ENCODE measurements around the gene C1QL2. TPM values are rescaled to one million over a fixed set of nuclear protein-coding genes. Genes with fewer than 3 reads are reported as not detected.

The C1QL2 gene
- total and polyA plus RNA-seq, 12 donors = not detected

- no peak for DNase-seq
- no peaks in the 10 kb centered on the region for H3K9me3 ChIP-seq (replicated peaks in 1 of 3)
- intact Hi-C loops (cut with DNase I) = loop anchor here in 1 of 2 donors (10.0 kb wide), 1 partner anchor 290 kb away; no protein-coding TSS in a partner anchor
- no peak overlapping the region for H3K27ac ChIP-seq
- H3K27me3 ChIP-seq = no peaks in the 10 kb centered on the region
- no peaks in the 10 kb centered on the region for H3K36me3 ChIP-seq (replicated peaks in 1 of 2)
- TF ChIP-seq CTCF (IDR thresholded peaks at IDR 0.05) (no peak), POLR2A (IDR thresholded peaks at IDR 0.05) (no peak)
- 75 to 80% (median 77%) methylated on average over 5 to 6 of the region's 6 CpGs for WGBS, 4 donors
- no peak overlapping the region for H3K4me3 ChIP-seq
- no peaks in the 10 kb centered on the region for H3K4me1 ChIP-seq (replicated peaks in 1 of 2)
These were observed 16.4 kb upstream of the C1QL2 start for GRCh38 chr2:119174993-119175347.

- intact Hi-C loops (cut with DNase I) = loop anchor here in 1 of 2 donors (10.0 kb wide), 1 partner anchor 290 kb away; no protein-coding TSS in a partner anchor
These were observed 15.9 kb upstream of the C1QL2 start for GRCh38 chr2:119174216-119174992.

GRCh38 chr2:119173556-119174060 is 15.1 kb upstream of the C1QL2 start:
- Histone ChIP-seq H3K27ac (no peak overlapping the region), H3K9me3 (replicated peaks in 1 of 3) (no peaks in the 10 kb centered on the region), H3K36me3 (replicated peaks in 1 of 2) (no peaks in the 10 kb centered on the region), H3K27me3 (no peaks in the 10 kb centered on the region), H3K4me1 (replicated peaks in 1 of 2) (no peaks in the 10 kb centered on the region), H3K4me3 (no peak overlapping the region)
- TF ChIP-seq CTCF (IDR thresholded peaks at IDR 0.05) (no peak), POLR2A (IDR thresholded peaks at IDR 0.05) (no peak)
- intact Hi-C loops (cut with DNase I) = loop anchor here in 1 of 2 donors (10.0 kb wide), 1 partner anchor 289 kb away; no protein-coding TSS in a partner anchor
- no peak for DNase-seq
- WGBS, 4 donors = 87 to 92% (median 88%) methylated on average over 12 to 14 of the region's 14 CpGs

More at GRCh38 chr2:119174216-119174992, 15.9 kb upstream of the C1QL2 start:
- Histone ChIP-seq H3K4me3 (no peak overlapping the region), H3K9me3 (replicated peaks in 1 of 3) (no peaks in the 10 kb centered on the region), H3K4me1 (replicated peaks in 1 of 2) (no peaks in the 10 kb centered on the region), H3K27me3 (no peaks in the 10 kb centered on the region), H3K27ac (no peak overlapping the region), H3K36me3 (replicated peaks in 1 of 2) (no peaks in the 10 kb centered on the region)
- no peak for TF ChIP-seq POLR2A (IDR thresholded peaks at IDR 0.05)
- TF ChIP-seq CTCF (IDR thresholded peaks at IDR 0.05) = peak; percentile 48 to 71 (median 64)
- 61 to 67% (median 61%) methylated on average over 18 to 22 of the region's 22 CpGs for WGBS, 4 donors
- DNase-seq = peak; percentile 27 to 62 (median 45)

- H3K4me3 ChIP-seq = no peak overlapping the region
- H3K27me3 ChIP-seq = peaks cover 2% of the 10 kb centered on the region
- intact Hi-C loops (cut with DNase I) = loop anchor here in 1 of 2 donors (10.0 kb wide), 1 partner anchor 286 kb away; no protein-coding TSS in a partner anchor
- no peaks in the 10 kb centered on the region for H3K36me3 ChIP-seq (replicated peaks in 1 of 2)
- 69 to 100% (median 75%) methylated on average over 1 to 16 of the region's 16 CpGs for WGBS, 4 donors
- TF ChIP-seq CTCF (IDR thresholded peaks at IDR 0.05) = no peak
- TF ChIP-seq POLR2A (IDR thresholded peaks at IDR 0.05) = no peak
- H3K4me1 ChIP-seq (replicated peaks in 1 of 2) = no peaks in the 10 kb centered on the region
- H3K9me3 ChIP-seq (replicated peaks in 1 of 3) = no peaks in the 10 kb centered on the region
- no peak overlapping the region for H3K27ac ChIP-seq
- DNase-seq = no peak
These were observed 12.0 kb upstream of the C1QL2 start for GRCh38 chr2:119170504-119170903.

Measured in adrenal gland (tissue), 12 donors.